NCI-H446 treated with DMSO at 0.1 percent for 48 hours (cell line): ENCODE measurements around the gene VPS26B.
"Not testable (repeated sequence)": the region's sequence is repeated elsewhere in the genome, so short reads cannot be mapped to it uniquely, and the experiment has no call there.

Experiments used
- DNase-seq: peaks from one replicate; lab custom pipeline; 2025; lab: John Stamatoyannopoulos, UW

VPS26B gene

GRCh38 chr11:134281635-134282034, 57.2 kb downstream of the VPS26B start:
- not testable (repeated sequence) for DNase-seq

GRCh38 chr11:134282121-134283045, 57.9 kb downstream of the VPS26B start:
- no peak for DNase-seq

GRCh38 chr11:134283461-134284230, 59.2 kb downstream of the VPS26B start:
- DNase-seq, result no peak

GRCh38 chr11:134284349-134284748, 59.9 kb downstream of the VPS26B start:
- not testable (repeated sequence) for DNase-seq

DNA sequence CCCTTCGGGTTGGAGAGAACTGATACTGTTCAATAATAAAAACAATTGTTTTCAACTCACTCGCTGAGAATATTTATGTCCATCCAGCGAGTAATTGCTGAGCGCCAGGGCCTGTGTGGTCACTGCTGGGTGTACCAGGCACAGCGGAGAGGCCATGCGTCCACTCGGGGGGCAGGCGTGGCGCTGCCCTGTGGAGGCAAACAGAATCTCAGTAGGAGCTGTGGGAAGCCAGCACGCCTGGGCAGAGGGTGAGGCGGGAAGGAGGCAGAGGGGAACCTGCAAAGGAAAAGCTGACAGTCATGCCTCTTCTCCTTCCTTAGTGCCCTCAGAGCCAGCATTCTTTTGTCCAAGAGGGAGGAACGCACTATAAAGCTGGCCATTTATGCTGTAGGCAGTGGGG, 63.1 kb downstream of the VPS26B start:
- DNase-seq, result no peak

DNA sequence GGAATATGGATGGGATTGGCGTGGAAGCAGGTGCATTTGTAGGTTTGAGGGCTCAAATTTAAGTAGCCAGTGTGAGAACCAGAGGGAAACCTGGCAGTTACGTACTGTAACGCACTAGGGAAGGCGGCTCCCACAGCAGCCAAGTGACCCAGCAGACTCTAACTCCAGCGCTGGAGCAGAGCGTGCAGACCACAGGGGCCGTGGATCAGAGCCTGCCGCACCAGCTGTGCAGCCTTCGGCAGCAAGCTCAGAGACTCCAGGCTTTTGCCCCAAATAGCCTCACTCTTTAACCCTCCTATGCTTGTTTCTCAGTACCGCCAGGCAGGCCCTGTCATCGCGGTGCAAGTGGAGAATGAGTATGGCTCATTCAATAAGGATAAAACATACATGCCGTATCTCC, 64.0 kb downstream of the VPS26B start:
- no peak for DNase-seq

DNA sequence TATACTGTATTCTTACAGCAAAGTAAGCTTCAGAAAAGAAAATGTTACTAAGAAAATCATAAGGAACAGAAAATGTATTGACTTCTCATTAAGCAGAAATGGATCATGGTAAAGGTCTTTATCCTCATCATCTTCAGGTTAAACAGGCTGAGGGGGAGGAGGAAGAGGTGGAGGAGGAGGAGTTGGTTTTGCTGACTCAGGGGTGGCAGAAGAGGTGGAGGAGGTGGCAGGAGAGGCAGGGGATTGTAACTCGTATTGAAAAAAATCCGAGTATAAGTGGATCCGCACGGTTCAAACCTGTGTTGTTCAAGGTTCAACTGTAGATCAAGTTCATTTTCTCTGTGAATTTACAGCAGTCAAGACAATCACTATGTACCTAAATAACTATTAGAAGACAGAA, 64.7 kb downstream of the VPS26B start:
- DNase-seq, result no peak

GRCh38 chr11:134289789-134290188, 65.3 kb downstream of the VPS26B start:
- DNase-seq, result no peak

DNA sequence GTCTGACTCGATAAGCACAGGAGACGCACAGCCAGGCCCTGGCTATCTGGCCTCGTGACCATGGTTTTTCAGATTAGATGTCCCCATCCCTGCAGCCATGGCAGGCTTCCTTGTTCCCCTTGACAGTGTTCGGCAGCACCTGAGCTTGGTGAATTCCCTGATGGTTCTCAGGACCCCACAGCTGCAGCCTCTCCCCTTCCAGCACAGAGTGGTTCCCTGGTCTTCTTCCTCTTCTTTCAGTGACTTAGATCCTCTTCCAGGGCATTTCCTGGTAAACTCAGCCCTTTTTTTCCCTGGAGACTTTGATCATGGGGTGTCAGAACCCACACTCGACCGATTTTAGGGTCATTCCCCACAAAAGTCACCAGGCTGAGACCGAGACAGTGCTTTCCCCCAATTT, 66.2 kb downstream of the VPS26B start:
- no peak for DNase-seq

- DNase-seq, result no peak
These were observed 66.7 kb downstream of the VPS26B start for GRCh38 chr11:134291196-134291595.

DNA sequence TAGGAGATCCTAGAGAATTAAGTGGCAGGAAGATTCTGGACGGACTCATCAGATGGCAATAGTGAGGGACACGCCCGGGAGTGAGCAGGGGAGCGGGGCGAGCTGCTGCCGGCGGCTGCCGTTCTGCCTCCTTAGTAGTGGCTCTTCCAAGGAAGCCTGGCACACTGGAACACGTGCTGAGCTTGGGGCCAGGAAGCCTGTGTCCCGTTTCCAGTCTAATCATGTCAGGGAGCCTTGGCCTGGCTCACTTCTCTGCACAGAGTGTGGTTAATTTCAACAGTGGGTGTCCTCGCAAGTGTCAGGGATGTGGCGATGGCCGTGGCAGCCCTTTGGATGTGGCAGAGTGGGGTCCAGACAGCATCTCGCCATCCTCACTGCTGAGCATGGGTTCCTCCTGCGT, 68.2 kb downstream of the VPS26B start:
- no peak for DNase-seq

- no peak for DNase-seq
These were observed 68.9 kb downstream of the VPS26B start for GRCh38 chr11:134293119-134294113.

DNA sequence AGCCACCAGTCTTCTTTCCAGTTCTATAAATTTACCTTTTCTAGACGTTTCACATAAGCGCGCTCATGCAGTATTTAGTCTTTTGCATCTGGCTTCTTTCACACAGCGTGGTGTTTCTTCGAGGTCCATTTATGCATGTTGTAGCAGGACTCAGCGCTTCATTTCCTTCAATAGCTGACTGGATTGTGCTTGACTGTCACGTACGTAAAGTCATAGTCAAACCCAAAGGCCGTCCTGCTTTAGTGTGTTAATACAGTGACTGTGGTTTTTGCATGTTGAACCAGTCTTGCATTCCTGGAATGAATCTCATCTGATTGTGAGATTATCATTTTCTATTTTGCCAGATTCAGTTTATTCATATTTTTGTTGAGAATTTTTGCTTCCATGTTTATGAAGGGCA, 70.2 kb downstream of the VPS26B start:
- no peak for DNase-seq
